Measurements from ENCODE around the gene SLC22A13. TPM values are rescaled to one million over a fixed set of nuclear protein-coding genes. Genes with fewer than 3 reads are reported as not detected.

Gene SLC22A13
- polyA plus RNA-seq, 1 donor from 2014 or later = not detected

- H3K79me2 ChIP-seq (replicated peaks; ENCODE audit: insufficient read depth, low read length) = no peaks in the 10 kb centered on the region
- H3K4me3 ChIP-seq (ENCODE audit: low read length) = no peak overlapping the region
- H3K9me2 ChIP-seq (ENCODE audit: insufficient read depth, low read length) = no peaks in the 10 kb centered on the region
- H3K27me3 ChIP-seq (ENCODE audit: insufficient read depth, low read depth, low read length) = no peaks in the 10 kb centered on the region
- H4K20me1 ChIP-seq (ENCODE audit: insufficient read depth) = no peaks in the 10 kb centered on the region
- H3K9me3 ChIP-seq (ENCODE audit: low read length) = no peaks in the 10 kb centered on the region
- no peaks in the 10 kb centered on the region for H3K36me3 ChIP-seq (ENCODE audit: insufficient read depth, low read length)
- TF ChIP-seq CTCF (IDR thresholded peaks at IDR 0.05; ENCODE audit: poor library complexity, severe bottlenecking) (no peak), SMC3 (conservative IDR thresholded peaks at IDR 0.05; ENCODE audit: poor library complexity) (no peak), REST (IDR thresholded peaks at IDR 0.05; ENCODE audit: borderline replicate concordance) (no peak), MXI1 (conservative IDR thresholded peaks at IDR 0.05; ENCODE audit: poor library complexity, severe bottlenecking) (no peak), TAF1 (IDR thresholded peaks at IDR 0.05; ENCODE audit: low read depth) (no peak), EP300 (conservative IDR thresholded peaks at IDR 0.05; ENCODE audit: poor library complexity, severe bottlenecking) (no peak), POLR2AphosphoS5 (IDR thresholded peaks at IDR 0.05) (no peak), EZH2 (IDR thresholded peaks at IDR 0.05; ENCODE audit: borderline replicate concordance, insufficient read depth, low read length, poor library complexity, severe bottlenecking) (no peak), RAD21 (conservative IDR thresholded peaks at IDR 0.05) (no peak)
- H3K9ac ChIP-seq (ENCODE audit: low read length) = no peak overlapping the region
- H3K27ac ChIP-seq (ENCODE audit: low read length) = no peak overlapping the region
- H3K4me2 ChIP-seq (ENCODE audit: low read length) = no peak overlapping the region
- no peaks in the 10 kb centered on the region for H3F3A ChIP-seq (ENCODE audit: insufficient read depth, low read length, poor library complexity, severe bottlenecking)
- H2AFZ ChIP-seq (ENCODE audit: low read depth, low read length) = no peak overlapping the region
These were observed 51.0 kb downstream of the SLC22A13 start for GRCh38 chr3:38316356-38317191.

GRCh38 chr3:38317192-38317759 lies 51.7 kb downstream of the SLC22A13 start:
- Histone ChIP-seq H3K9me3 (ENCODE audit: low read length) (no peaks in the 10 kb centered on the region), H3F3A (ENCODE audit: insufficient read depth, low read length, poor library complexity, severe bottlenecking) (no peaks in the 10 kb centered on the region), H4K20me1 (ENCODE audit: insufficient read depth) (no peaks in the 10 kb centered on the region)

More at GRCh38 chr3:38317192-38317759, 51.7 kb downstream of the SLC22A13 start:
- Histone ChIP-seq H2AFZ (ENCODE audit: low read depth, low read length) (no peak overlapping the region), H3K9ac (ENCODE audit: low read length) (no peak overlapping the region), H3K4me3 (ENCODE audit: low read length) (no peak overlapping the region), H3K79me2 (replicated peaks; ENCODE audit: insufficient read depth, low read length) (no peaks in the 10 kb centered on the region), H3K27ac (ENCODE audit: low read length) (no peak overlapping the region), H3K9me2 (ENCODE audit: insufficient read depth, low read length) (no peaks in the 10 kb centered on the region), H3K27me3 (ENCODE audit: insufficient read depth, low read depth, low read length) (no peaks in the 10 kb centered on the region), H3K4me2 (ENCODE audit: low read length) (no peak overlapping the region), H3K36me3 (ENCODE audit: insufficient read depth, low read length) (no peaks in the 10 kb centered on the region)
- TF ChIP-seq POLR2AphosphoS5 (IDR thresholded peaks at IDR 0.05) (no peak), EZH2 (IDR thresholded peaks at IDR 0.05; ENCODE audit: borderline replicate concordance, insufficient read depth, low read length, poor library complexity, severe bottlenecking) (no peak), CTCF (IDR thresholded peaks at IDR 0.05; ENCODE audit: poor library complexity, severe bottlenecking) (no peak), MXI1 (conservative IDR thresholded peaks at IDR 0.05; ENCODE audit: poor library complexity, severe bottlenecking) (no peak), TAF1 (IDR thresholded peaks at IDR 0.05; ENCODE audit: low read depth) (no peak), SMC3 (conservative IDR thresholded peaks at IDR 0.05; ENCODE audit: poor library complexity) (no peak), RAD21 (conservative IDR thresholded peaks at IDR 0.05) (no peak), REST (IDR thresholded peaks at IDR 0.05; ENCODE audit: borderline replicate concordance) (no peak), EP300 (conservative IDR thresholded peaks at IDR 0.05; ENCODE audit: poor library complexity, severe bottlenecking) (no peak)

Measured in neural cell (in vitro differentiated cells).